ENCODE measurements around the gene PNMT. TPM values are rescaled to one million over a fixed set of nuclear protein-coding genes. Genes with fewer than 3 reads are reported as not detected.

PNMT gene
- polyA plus RNA-seq, 1 donor from 2014 or later, result 1.5 TPM

GRCh38 chr17:39631403-39631802, 36.9 kb upstream of the PNMT start:
- no peak overlapping the region for H3K4me3 ChIP-seq (ENCODE audit: low read length)

DNA sequence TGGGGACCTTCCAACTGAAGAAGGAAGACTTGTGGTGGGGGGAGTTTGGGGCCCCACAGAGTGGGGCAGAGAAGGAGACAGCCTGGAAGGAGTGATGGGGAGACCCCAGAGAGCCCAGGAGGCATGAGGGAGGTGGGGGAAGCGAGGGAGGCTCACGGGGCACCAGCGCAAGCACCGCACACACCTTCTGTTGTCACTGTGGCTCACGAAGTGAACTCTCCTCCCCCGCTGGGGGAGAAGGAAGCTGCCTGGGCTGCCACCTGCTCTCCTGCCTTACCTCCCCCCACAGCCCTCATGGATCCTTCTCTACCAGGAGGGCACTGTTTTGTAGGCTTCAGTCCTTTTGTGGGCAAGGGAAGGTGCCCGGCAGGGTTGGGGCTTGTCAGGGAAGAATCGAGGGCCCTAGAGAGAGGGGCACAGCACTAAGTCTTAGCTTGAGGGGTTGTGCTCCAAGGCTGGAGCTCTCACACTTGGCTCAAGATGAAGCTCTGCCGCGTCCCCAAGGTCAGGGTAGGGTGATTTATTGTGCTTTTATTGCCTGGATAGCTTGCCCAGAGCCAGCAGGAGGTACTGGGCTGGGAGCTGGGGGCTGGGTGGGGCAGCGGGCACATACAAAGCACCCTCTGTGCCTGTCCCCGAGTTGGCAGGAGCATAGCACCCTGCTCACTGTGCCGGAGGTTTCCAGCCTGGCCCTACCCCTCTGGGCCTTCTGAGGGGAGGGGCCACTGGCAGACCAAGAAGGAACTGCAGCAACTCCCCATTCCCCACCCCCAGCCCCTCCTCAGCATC, 35.9 kb upstream of the PNMT start:
- H3K9me3 ChIP-seq (ENCODE audit: low read length), result no peaks in the 10 kb centered on the region
- no peaks in the 10 kb centered on the region for H3K36me3 ChIP-seq (ENCODE audit: insufficient read depth, low read length)
- no peaks in the 10 kb centered on the region for H3K9me2 ChIP-seq (ENCODE audit: insufficient read depth, low read length)
- no peaks in the 10 kb centered on the region for H3K79me2 ChIP-seq (replicated peaks; ENCODE audit: insufficient read depth, low read length)
- no peaks in the 10 kb centered on the region for H4K20me1 ChIP-seq (ENCODE audit: insufficient read depth)
- no peak overlapping the region for H3K4me3 ChIP-seq (ENCODE audit: low read length)
- H3K27ac ChIP-seq (ENCODE audit: low read length), result no peak overlapping the region
- no peak overlapping the region for H3K4me2 ChIP-seq (ENCODE audit: low read length)
- H3K27me3 ChIP-seq (ENCODE audit: insufficient read depth, low read depth, low read length), result peaks cover 23% of the 10 kb centered on the region
- H3F3A ChIP-seq (ENCODE audit: insufficient read depth, low read length, poor library complexity, severe bottlenecking), result no peaks in the 10 kb centered on the region
- H3K9ac ChIP-seq (ENCODE audit: low read length), result no peak overlapping the region
- no peak overlapping the region for H2AFZ ChIP-seq (ENCODE audit: low read depth, low read length)
- TF ChIP-seq TAF1 (IDR thresholded peaks at IDR 0.05; ENCODE audit: low read depth), result no peak
- TF ChIP-seq REST (IDR thresholded peaks at IDR 0.05; ENCODE audit: borderline replicate concordance), result no peak
- no peak for TF ChIP-seq SMC3 (conservative IDR thresholded peaks at IDR 0.05; ENCODE audit: poor library complexity)
- no peak for TF ChIP-seq CTCF (IDR thresholded peaks at IDR 0.05; ENCODE audit: poor library complexity, severe bottlenecking)

More at GRCh38 chr17:39631403-39631802, 36.9 kb upstream of the PNMT start:
- H2AFZ ChIP-seq (ENCODE audit: low read depth, low read length), result no peak overlapping the region
- no peak overlapping the region for H3K27ac ChIP-seq (ENCODE audit: low read length)
- H3K27me3 ChIP-seq (ENCODE audit: insufficient read depth, low read depth, low read length), result peaks cover 32% of the 10 kb centered on the region
- H3K9me3 ChIP-seq (ENCODE audit: low read length), result no peaks in the 10 kb centered on the region
- H3K9me2 ChIP-seq (ENCODE audit: insufficient read depth, low read length), result no peaks in the 10 kb centered on the region
- H3K36me3 ChIP-seq (ENCODE audit: insufficient read depth, low read length), result no peaks in the 10 kb centered on the region
- no peaks in the 10 kb centered on the region for H3F3A ChIP-seq (ENCODE audit: insufficient read depth, low read length, poor library complexity, severe bottlenecking)
- no peak for TF ChIP-seq REST (IDR thresholded peaks at IDR 0.05; ENCODE audit: borderline replicate concordance)
- no peak for TF ChIP-seq CTCF (IDR thresholded peaks at IDR 0.05; ENCODE audit: poor library complexity, severe bottlenecking)
- no peak for TF ChIP-seq TAF1 (IDR thresholded peaks at IDR 0.05; ENCODE audit: low read depth)
- TF ChIP-seq MXI1 (conservative IDR thresholded peaks at IDR 0.05; ENCODE audit: poor library complexity, severe bottlenecking), result no peak
- no peak for TF ChIP-seq EP300 (conservative IDR thresholded peaks at IDR 0.05; ENCODE audit: poor library complexity, severe bottlenecking)
- TF ChIP-seq RAD21 (conservative IDR thresholded peaks at IDR 0.05), result no peak
- no peak for TF ChIP-seq SMC3 (conservative IDR thresholded peaks at IDR 0.05; ENCODE audit: poor library complexity)
- TF ChIP-seq POLR2AphosphoS5 (IDR thresholded peaks at IDR 0.05), result no peak
- no peak for TF ChIP-seq EZH2 (IDR thresholded peaks at IDR 0.05; ENCODE audit: borderline replicate concordance, insufficient read depth, low read length, poor library complexity, severe bottlenecking)
- no peak overlapping the region for H3K4me2 ChIP-seq (ENCODE audit: low read length)
- H3K79me2 ChIP-seq (replicated peaks; ENCODE audit: insufficient read depth, low read length), result no peaks in the 10 kb centered on the region
- no peak overlapping the region for H3K9ac ChIP-seq (ENCODE audit: low read length)
- no peaks in the 10 kb centered on the region for H4K20me1 ChIP-seq (ENCODE audit: insufficient read depth)

Measured in neural cell (in vitro differentiated cells).